Mesendoderm (in vitro differentiated cells): ENCODE data around the gene SLIT3.

ENCODE experiments used
- DNase-seq: peaks from one replicate; pipeline ENCODE4 v3.0.0; 2013
- H2AK5ac ChIP-seq: 2 replicates; pipeline ENCODE4 v1.6.1; 2013; ENCODE audit warnings: low read length, inconsistent platforms
- H2BK120ac ChIP-seq: 2 replicates; pipeline ENCODE4 v1.6.1; 2013; ENCODE audit warnings: low read depth, mild to moderate bottlenecking, low read length, moderate library complexity, mixed read lengths
- H2BK15ac ChIP-seq: replicated peaks from 2 replicates; pipeline ENCODE4 v1.6.1; 2013; ENCODE audit warnings: low read depth, mild to moderate bottlenecking, moderate library complexity
- H2BK5ac ChIP-seq: 2 replicates; pipeline ENCODE4 v1.6.1; 2013; ENCODE audit warnings: low read length, inconsistent platforms
- H3K18ac ChIP-seq: 2 replicates; pipeline ENCODE4 v1.6.1; 2013; ENCODE audit warnings: mild to moderate bottlenecking, low read length, mixed read lengths
- H3K23ac ChIP-seq: one replicate; pipeline ENCODE4 v1.6.1; 2013; ENCODE audit warnings: low read length
- H3K27ac ChIP-seq: 2 replicates; pipeline ENCODE4 v1.5.1; 2013; ENCODE audit warnings: low read depth, mild to moderate bottlenecking, inconsistent platforms, low read length, moderate library complexity
- H3K27me3 ChIP-seq: 2 replicates; pipeline ENCODE4 v1.6.1; 2013; ENCODE audit warnings: low read length, control low read depth, mild to moderate bottlenecking, inconsistent platforms; ENCODE audit not compliant: insufficient read depth, poor library complexity
- H3K36me3 ChIP-seq: 2 replicates; pipeline ENCODE4 v1.6.1; 2013; ENCODE audit warnings: low read length, inconsistent platforms; ENCODE audit not compliant: control insufficient read depth, insufficient read depth
- H3K4ac ChIP-seq: one replicate; pipeline ENCODE4 v1.6.1; 2013; ENCODE audit warnings: low read depth, mild to moderate bottlenecking, low read length, moderate library complexity
- H3K4me1 ChIP-seq: 2 replicates; pipeline ENCODE4 v1.6.1; 2013; ENCODE audit warnings: low read depth, low read length, inconsistent platforms; ENCODE audit not compliant: control insufficient read depth
- H3K4me2 ChIP-seq: 2 replicates; pipeline ENCODE4 v1.6.1; 2013; ENCODE audit warnings: low read length
- H3K4me3 ChIP-seq: 2 replicates; pipeline ENCODE4 v1.5.1; 2013; ENCODE audit warnings: mild to moderate bottlenecking, low read length
- H3K56ac ChIP-seq: one replicate; pipeline ENCODE4 v1.6.1; 2013; ENCODE audit warnings: low read length
- H3K79me1 ChIP-seq: 2 replicates; pipeline ENCODE4 v1.6.1; 2013; ENCODE audit warnings: low read length, inconsistent platforms
- H3K79me2 ChIP-seq: 2 replicates; pipeline ENCODE4 v1.6.1; 2013; ENCODE audit warnings: mild to moderate bottlenecking, low read length; ENCODE audit not compliant: control insufficient read depth, insufficient read depth
- H3K9ac ChIP-seq: 2 replicates; pipeline ENCODE4 v1.6.1; 2013; ENCODE audit warnings: low read length, inconsistent platforms
- H4K5ac ChIP-seq: one replicate; pipeline ENCODE4 v1.6.1; 2013; ENCODE audit warnings: low read length
- H4K8ac ChIP-seq: one replicate; pipeline ENCODE4 v1.6.1; 2013; ENCODE audit warnings: low read depth, mild to moderate bottlenecking, control low read depth, low read length, moderate library complexity
- WGBS: extraction: QIAGEN DNeasy Blood & Tissue Kit; methylation state at CpG from one replicate; pipeline ENCODE4 v1.1.7; 2013; ENCODE audit warnings: low lambda C conversion rate, missing lambda C conversion rate; ENCODE audit not compliant: insufficient coverage; ENCODE audit errors: extremely low coverage; 5-methylcytosine and 5-hydroxymethylcytosine counted together

SLIT3 gene

GRCh38 chr5:169298193-169298592 is 2.7 kb downstream of the SLIT3 start:
- Histone ChIP-seq H3K4me3 (no peak overlapping the region), H3K4me2 (no peak overlapping the region)
- WGBS: no CpG with 5 or more reads among the region's 6 CpGs

GRCh38 chr5:169296419-169297143 is 4.4 kb downstream of the SLIT3 start:
- no peak for DNase-seq
- Histone ChIP-seq H3K18ac (no peak overlapping the region), H2AK5ac (no peak overlapping the region), H2BK15ac (no peak overlapping the region), H2BK120ac (no peak overlapping the region), H3K79me1 (no peaks in the 10 kb centered on the region), H3K27me3 (peaks cover 9% of the 10 kb centered on the region), H3K79me2 (no peaks in the 10 kb centered on the region), H3K23ac (no peak overlapping the region), H3K9ac (no peak overlapping the region), H4K5ac (no peak overlapping the region), H3K4me2 (no peak overlapping the region), H3K4me1 (no peaks in the 10 kb centered on the region), H3K27ac (no peak overlapping the region), H4K8ac (no peak overlapping the region), H2BK5ac (no peak overlapping the region), H3K56ac (no peak overlapping the region), H3K4ac (no peak overlapping the region), H3K4me3 (no peak overlapping the region), H3K36me3 (no peaks in the 10 kb centered on the region)
- WGBS: no CpG with 5 or more reads among the region's 14 CpGs

More at GRCh38 chr5:169298193-169298592, 2.7 kb downstream of the SLIT3 start:
- H3K79me2 ChIP-seq: no peaks in the 10 kb centered on the region
- DNase-seq: no peak
- H3K18ac ChIP-seq: no peak overlapping the region
- no peak overlapping the region for H3K56ac ChIP-seq
- no peak overlapping the region for H3K27ac ChIP-seq
- H3K27me3 ChIP-seq: peaks cover 11% of the 10 kb centered on the region
- H3K23ac ChIP-seq: no peak overlapping the region
- no peak overlapping the region for H2AK5ac ChIP-seq
- no peak overlapping the region for H2BK5ac ChIP-seq
- no peak overlapping the region for H3K4ac ChIP-seq
- H3K9ac ChIP-seq: no peak overlapping the region
- H2BK15ac ChIP-seq: no peak overlapping the region
- no peak overlapping the region for H2BK120ac ChIP-seq
- H3K4me1 ChIP-seq: no peaks in the 10 kb centered on the region
- H4K5ac ChIP-seq: no peak overlapping the region
- no peaks in the 10 kb centered on the region for H3K79me1 ChIP-seq
- H4K8ac ChIP-seq: no peak overlapping the region
- no peaks in the 10 kb centered on the region for H3K36me3 ChIP-seq

GRCh38 chr5:169295306-169295705 is 5.6 kb downstream of the SLIT3 start:
- no peak overlapping the region for H2BK120ac ChIP-seq
- H2BK15ac ChIP-seq: no peak overlapping the region
- peaks cover 6% of the 10 kb centered on the region for H3K27me3 ChIP-seq
- no peak overlapping the region for H3K27ac ChIP-seq
- no peak overlapping the region for H3K4me3 ChIP-seq
- no peak overlapping the region for H3K56ac ChIP-seq
- H3K36me3 ChIP-seq: no peaks in the 10 kb centered on the region
- H3K4me1 ChIP-seq: no peaks in the 10 kb centered on the region
- no peak overlapping the region for H3K4me2 ChIP-seq
- H3K9ac ChIP-seq: no peak overlapping the region
- H2AK5ac ChIP-seq: no peak overlapping the region
- no peak overlapping the region for H3K4ac ChIP-seq
- no peak for DNase-seq
- H3K79me2 ChIP-seq: no peaks in the 10 kb centered on the region
- no peak overlapping the region for H2BK5ac ChIP-seq
- H3K23ac ChIP-seq: no peak overlapping the region
- no CpG with 5 or more reads among the region's 8 CpGs for WGBS
- H3K18ac ChIP-seq: no peak overlapping the region
- H3K79me1 ChIP-seq: no peaks in the 10 kb centered on the region
- no peak overlapping the region for H4K8ac ChIP-seq
- H4K5ac ChIP-seq: no peak overlapping the region

DNA sequence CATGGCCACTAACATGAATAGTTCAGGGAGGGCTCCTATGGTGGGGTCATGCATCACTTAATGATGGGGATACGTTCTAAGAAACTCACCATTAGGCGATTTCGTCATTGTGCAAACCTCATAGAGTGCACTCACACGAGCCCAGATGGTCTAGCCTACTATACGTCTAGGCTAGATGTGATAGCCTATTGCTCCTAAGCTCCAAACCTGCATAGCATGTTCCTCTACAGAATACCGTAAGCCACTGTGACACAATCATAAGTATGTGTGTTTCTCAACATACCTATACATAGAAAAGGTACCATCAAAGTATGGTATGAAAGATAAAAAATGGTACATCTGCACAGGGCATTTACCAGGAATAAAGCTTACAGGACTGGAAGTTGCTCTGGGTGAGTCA is 6.3 kb downstream of the SLIT3 start:
- Histone ChIP-seq H3K79me1 (no peaks in the 10 kb centered on the region), H3K23ac (no peak overlapping the region), H3K4me2 (no peak overlapping the region), H2BK5ac (no peak overlapping the region), H3K27me3 (peaks cover 4% of the 10 kb centered on the region), H3K9ac (no peak overlapping the region), H2BK15ac (no peak overlapping the region), H4K5ac (no peak overlapping the region), H2BK120ac (no peak overlapping the region), H3K18ac (no peak overlapping the region), H3K56ac (no peak overlapping the region), H2AK5ac (no peak overlapping the region), H3K4ac (no peak overlapping the region), H3K4me1 (no peaks in the 10 kb centered on the region), H3K79me2 (no peaks in the 10 kb centered on the region), H3K4me3 (no peak overlapping the region), H4K8ac (no peak overlapping the region), H3K27ac (no peak overlapping the region), H3K36me3 (no peaks in the 10 kb centered on the region)
- WGBS: no CpG with 5 or more reads among the region's 6 CpGs
- DNase-seq: no peak

DNA sequence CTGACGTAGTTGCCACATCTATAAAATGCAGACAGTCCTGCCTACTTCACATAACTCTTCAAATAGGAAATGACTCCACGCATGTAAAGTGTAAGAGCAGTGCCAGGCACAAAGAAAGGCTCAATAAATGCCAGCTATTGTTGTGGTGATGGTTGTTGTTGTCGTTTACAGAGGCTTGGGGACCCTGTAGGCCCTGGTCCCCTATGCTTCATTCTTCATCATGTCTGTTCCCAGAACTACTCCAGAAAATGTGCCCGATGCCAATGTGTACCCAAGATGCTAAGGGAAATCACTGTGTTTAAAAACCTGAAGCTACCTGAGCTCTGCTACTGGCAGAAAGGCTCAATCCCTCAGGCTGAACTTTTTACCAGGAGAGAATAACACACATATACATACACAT is 9.1 kb downstream of the SLIT3 start:
- Histone ChIP-seq H3K4me2 (no peak overlapping the region), H2BK5ac (no peak overlapping the region), H3K4me1 (no peaks in the 10 kb centered on the region), H4K5ac (no peak overlapping the region), H3K23ac (no peak overlapping the region), H2AK5ac (no peak overlapping the region), H2BK120ac (no peak overlapping the region), H3K79me1 (no peaks in the 10 kb centered on the region), H3K18ac (no peak overlapping the region), H3K9ac (no peak overlapping the region), H3K4me3 (no peak overlapping the region), H3K79me2 (no peaks in the 10 kb centered on the region), H4K8ac (no peak overlapping the region), H3K4ac (no peak overlapping the region), H3K56ac (no peak overlapping the region), H3K27ac (no peak overlapping the region), H3K36me3 (no peaks in the 10 kb centered on the region), H3K27me3 (no peaks in the 10 kb centered on the region), H2BK15ac (no peak overlapping the region)
- no CpG with 5 or more reads among the region's 4 CpGs for WGBS
- DNase-seq: no peak

DNA sequence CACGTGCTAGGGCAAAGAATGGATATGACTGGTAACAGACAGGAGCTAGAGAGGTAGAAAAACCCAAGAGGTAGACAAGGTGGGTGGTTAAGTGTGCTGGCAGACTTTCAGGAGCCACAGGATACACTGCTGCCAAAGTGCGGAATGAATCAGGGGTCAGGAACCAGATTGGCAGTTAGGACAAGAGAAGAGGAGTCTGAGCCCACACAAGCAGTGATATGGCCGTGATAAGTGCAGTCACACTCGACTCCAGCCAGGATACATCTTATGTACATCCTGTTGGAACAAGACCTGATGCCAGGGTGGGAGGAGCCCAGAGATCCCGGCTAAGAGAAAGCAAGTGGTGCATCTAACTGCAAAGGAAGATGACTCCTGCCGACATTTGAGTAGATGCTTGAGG is 10.0 kb downstream of the SLIT3 start:
- no CpG with 5 or more reads among the region's 6 CpGs for WGBS
- H2BK15ac ChIP-seq: no peak overlapping the region
- H3K56ac ChIP-seq: no peak overlapping the region
- H3K9ac ChIP-seq: no peak overlapping the region
- H3K4me3 ChIP-seq: no peak overlapping the region
- no peak overlapping the region for H3K18ac ChIP-seq
- DNase-seq: no peak
- H3K79me1 ChIP-seq: no peaks in the 10 kb centered on the region
- H3K4me1 ChIP-seq: no peaks in the 10 kb centered on the region
- H3K79me2 ChIP-seq: no peaks in the 10 kb centered on the region
- no peak overlapping the region for H3K27ac ChIP-seq
- no peak overlapping the region for H4K5ac ChIP-seq
- no peaks in the 10 kb centered on the region for H3K27me3 ChIP-seq
- no peak overlapping the region for H3K4ac ChIP-seq
- H4K8ac ChIP-seq: no peak overlapping the region
- no peak overlapping the region for H3K23ac ChIP-seq
- no peaks in the 10 kb centered on the region for H3K36me3 ChIP-seq
- H2AK5ac ChIP-seq: no peak overlapping the region
- H2BK120ac ChIP-seq: no peak overlapping the region
- no peak overlapping the region for H2BK5ac ChIP-seq
- H3K4me2 ChIP-seq: no peak overlapping the region
